LNCAP (cell line): ENCODE measurements around the gene ZBED6.

ENCODE experiments used
- TF ChIP-seq, protein P1 (sequence below): fragments of 450-650 bp; IDR thresholded peaks from 2 replicates; pipeline ENCODE4 v1.5.1; 2017; ENCODE audit warnings: mild to moderate bottlenecking

Gene ZBED6

DNA sequence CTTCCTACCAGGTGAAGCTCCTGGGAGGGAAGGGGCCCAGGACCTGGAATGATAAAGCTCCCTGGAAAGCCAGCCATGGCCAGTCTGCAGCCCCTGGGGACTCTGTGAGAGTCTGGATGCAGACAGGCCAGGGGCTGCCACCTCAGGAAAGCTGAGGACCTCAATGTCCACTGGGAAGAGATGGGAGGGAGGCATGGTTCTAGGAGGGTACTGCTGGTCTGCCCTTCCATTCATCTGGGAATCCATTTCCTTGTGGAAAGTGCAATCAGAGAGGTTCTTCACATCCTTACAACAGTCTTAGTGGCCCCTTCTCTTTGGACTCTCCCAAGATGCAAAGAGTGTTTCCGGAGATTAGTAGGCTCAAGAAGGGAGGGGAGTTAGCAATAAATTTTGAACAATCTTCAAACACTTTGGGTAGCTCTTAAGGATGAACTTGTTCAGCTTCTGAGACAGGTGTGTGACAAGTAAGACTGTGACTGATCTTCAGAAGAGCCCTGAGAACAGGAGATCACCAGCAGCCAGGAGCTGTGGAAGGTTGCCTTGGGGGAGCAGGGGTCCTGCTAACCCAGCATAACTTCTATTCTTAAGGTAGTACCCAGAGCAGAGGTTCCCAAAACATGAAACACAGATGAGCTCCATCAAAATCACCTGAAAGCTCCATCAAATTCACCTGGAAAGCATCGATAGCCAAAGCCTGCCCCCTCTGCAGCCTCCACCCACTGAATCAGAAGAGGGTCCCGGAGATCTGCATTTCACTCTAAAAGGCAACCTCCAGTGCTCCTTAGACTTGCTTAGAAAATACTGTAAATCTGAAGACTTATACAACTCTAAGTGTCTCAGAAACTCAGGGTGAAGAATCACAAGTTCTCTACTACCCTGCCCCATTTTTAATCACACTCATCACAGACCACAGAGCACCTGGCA lies 31.1 kb upstream of the ZBED6 start:
- TF ChIP-seq, protein P1, sequence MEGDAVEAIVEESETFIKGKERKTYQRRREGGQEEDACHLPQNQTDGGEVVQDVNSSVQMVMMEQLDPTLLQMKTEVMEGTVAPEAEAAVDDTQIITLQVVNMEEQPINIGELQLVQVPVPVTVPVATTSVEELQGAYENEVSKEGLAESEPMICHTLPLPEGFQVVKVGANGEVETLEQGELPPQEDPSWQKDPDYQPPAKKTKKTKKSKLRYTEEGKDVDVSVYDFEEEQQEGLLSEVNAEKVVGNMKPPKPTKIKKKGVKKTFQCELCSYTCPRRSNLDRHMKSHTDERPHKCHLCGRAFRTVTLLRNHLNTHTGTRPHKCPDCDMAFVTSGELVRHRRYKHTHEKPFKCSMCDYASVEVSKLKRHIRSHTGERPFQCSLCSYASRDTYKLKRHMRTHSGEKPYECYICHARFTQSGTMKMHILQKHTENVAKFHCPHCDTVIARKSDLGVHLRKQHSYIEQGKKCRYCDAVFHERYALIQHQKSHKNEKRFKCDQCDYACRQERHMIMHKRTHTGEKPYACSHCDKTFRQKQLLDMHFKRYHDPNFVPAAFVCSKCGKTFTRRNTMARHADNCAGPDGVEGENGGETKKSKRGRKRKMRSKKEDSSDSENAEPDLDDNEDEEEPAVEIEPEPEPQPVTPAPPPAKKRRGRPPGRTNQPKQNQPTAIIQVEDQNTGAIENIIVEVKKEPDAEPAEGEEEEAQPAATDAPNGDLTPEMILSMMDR: no peak

DNA sequence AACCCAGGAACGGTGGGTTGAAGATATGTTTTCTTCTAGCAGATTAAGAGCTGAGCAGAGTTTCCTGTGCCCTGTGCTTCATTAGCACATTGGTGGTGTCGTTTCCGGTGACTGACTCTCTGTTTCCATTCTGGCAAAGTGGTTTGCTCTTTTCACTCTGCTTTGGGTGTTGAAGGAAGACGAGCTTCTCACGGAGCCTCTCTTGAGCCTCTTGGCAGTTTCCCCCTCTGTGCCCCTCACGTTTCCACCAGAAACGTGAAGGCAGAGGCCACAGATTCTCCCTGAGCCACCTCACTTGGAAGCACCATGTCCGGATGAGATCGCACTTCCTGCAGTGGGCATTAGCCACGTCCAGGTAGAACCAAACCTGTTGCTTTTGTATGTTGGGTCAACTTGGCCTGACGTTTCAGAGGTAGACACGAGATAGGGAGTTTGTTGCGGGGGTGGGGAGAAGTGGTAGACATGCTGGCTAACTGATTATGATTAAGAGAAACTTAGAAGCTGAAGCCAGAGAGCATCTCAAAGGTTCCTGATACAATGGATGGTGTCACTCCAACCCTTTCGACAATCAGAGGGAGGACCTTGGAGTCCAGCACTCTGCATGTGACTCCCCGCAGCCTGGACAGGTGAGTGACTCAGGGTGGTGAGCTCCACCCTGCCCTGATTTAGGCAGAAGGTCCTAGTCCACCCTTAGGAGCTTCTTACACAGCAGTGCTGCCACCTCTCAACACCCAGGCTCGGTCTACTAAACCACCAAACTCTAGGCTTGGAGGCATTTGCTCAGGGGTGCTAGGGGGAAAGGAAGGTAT lies 30.2 kb upstream of the ZBED6 start, which contains the start of gene LAX1:
Gene LAX1, plus strand, starts transcription at position 155 of the 809 bp plus-strand sequence. Its CDS starts 383 bp downstream, at position 538.
- TF ChIP-seq, protein P1: no peak

DNA sequence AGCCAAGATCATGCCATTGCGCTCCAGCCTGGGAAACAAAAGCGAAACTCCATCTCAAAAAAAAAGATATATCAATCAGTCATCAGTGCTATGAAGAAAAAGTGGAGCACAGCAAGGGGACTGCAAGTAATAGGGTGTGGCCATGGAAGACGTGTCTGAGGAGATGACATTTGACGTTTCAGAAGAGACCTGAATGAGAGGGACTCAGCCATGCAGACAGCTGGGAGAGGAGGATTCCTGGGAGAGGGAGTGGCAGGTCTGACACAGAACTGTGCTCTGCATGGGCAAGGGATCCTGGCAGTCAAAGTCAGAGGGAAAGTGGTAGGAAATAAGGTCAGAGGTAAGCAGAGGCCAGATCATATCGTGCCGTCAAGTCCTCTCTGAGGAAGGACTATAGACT lies 27.2 kb upstream of the ZBED6 start:
- TF ChIP-seq, protein P1: no peak

DNA sequence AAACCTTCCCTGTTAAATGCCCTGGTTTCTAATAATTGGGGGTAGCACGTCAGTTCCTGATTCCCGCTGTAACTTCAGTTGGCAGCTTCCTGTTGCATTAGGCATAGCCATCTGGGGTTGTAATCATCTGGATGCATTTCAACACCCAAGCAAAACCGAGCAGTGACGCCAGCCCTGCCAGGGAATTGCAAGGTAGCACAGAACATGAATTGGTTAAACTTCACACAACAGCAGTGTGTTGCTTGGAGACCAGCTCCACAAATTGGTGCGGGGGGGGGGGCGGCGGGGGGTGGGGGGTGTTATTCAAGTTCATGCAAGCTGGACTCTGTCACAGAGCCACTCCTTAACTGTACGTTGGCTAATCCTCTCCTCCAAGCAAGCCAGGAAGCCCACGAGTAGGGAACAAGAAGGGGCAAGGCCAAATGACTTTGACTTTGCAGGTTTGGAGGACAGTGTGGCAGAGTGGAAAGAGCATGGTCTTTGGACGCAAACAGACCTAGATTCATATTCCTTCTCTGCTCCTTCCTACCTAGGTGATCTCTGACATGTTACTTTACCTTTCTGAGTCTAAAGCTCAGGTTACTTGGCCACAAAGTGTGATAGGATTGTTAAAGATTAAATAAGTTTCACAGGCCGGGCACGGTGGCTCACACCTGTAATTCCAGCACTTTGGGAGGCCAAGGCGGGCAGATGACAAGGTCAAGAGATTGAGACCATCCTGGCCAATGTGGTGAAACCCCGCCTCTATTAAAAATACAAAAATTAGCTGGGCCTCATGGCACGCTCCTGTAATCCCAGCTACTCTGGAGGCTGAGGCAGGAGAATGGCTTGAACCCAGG lies 25.7 kb upstream of the ZBED6 start:
- TF ChIP-seq, protein P1: no peak

DNA sequence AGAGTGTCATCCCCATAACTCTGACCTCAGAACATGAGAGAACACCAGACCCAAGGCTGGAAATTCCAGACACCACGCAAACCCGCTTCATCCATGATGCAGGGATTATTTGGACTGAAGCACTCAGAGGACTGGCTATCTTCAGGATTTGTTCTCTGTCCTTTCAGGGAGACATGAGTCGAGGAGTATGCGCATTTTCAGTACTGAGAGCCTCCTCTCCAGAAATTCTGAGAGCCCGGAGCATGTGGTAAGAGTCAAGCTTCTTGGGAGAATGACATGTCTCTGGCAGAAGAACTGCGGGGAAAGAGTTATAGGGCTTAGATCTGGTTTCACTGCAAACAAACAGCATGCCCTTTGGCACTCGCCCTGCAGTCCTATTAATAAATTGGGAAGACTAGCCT lies 23.5 kb upstream of the ZBED6 start:
- TF ChIP-seq, protein P1: no peak

DNA sequence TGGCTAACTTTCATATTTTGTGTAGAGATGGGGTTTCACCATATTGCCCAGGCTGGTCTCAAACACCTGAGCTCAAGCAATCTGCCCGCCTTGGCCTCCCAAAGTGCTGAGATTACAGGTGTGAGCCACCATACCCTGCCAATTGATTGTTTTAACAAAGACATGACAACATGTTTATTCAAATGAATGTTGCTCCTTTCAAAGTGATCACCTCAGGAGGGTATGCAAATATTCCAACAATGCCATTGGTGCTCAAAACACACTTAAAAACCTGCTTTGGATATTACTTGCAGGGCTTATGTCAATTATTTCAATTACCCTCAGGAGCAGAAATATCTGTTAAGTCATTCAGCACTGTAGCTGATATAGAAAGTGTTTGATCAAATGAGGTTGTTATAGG lies 22.6 kb upstream of the ZBED6 start:
- TF ChIP-seq, protein P1: no peak

DNA sequence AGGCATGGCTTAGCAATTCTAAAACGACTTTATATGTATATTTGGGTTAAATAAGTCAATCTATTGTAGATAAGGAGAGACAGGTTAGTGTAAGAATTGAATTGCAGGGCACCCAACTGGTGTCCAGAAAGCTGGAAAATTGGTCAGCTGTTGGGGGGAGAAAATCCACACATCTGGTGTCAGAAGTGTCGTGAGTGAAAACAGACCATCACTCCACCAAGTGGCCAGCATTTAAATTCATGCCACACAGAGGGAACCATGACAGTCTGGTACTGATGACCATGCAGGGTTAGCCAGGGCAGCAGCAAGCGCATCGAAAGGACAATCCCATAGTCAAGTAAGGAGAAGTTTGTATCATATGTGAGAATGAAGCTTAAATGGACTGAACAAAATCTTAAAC lies 18.8 kb upstream of the ZBED6 start:
- TF ChIP-seq, protein P1: no peak
